ENCODE measurements around the gene ATP6V1B1.

The ATP6V1B1 gene

GRCh38 chr2:70935468-70936164, at the start of gene ATP6V1B1:
TSS of gene ATP6V1B1 (plus strand) at chr2:70935900. CDS start at chr2:70935955, 55 bp downstream.
- DNase-seq (ENCODE audit: low read depth in 2 of 2), result no peak

- DNase-seq (ENCODE audit: low read depth in 2 of 2), result no peak
Observed at GRCh38 chr2:70886541-70886987, 49.1 kb upstream of the ATP6V1B1 start.

GRCh38 chr2:70887208-70887549, 48.5 kb upstream of the ATP6V1B1 start:
- no peak for DNase-seq (ENCODE audit: low read depth in 2 of 2)

- DNase-seq (ENCODE audit: low read depth in 2 of 2), result no peak
Observed at GRCh38 chr2:70887550-70888246, 48.0 kb upstream of the ATP6V1B1 start.

GRCh38 chr2:70888366-70888922, 47.3 kb upstream of the ATP6V1B1 start:
- no peak for DNase-seq (ENCODE audit: low read depth in 2 of 2)

- no peak for DNase-seq (ENCODE audit: low read depth in 2 of 2)
Observed at GRCh38 chr2:70888923-70889715, 46.6 kb upstream of the ATP6V1B1 start.

- no peak for DNase-seq (ENCODE audit: low read depth in 2 of 2)
Observed at GRCh38 chr2:70889716-70890037, 46.0 kb upstream of the ATP6V1B1 start.

- no peak for DNase-seq (ENCODE audit: low read depth in 2 of 2)
Observed at GRCh38 chr2:70890469-70891065, 45.1 kb upstream of the ATP6V1B1 start.

GRCh38 chr2:70891572-70892357, 43.9 kb upstream of the ATP6V1B1 start:
- no peak for DNase-seq (ENCODE audit: low read depth in 2 of 2)

- DNase-seq (ENCODE audit: low read depth in 2 of 2), result no peak
Observed at GRCh38 chr2:70892750-70893149, 43.0 kb upstream of the ATP6V1B1 start.

- DNase-seq (ENCODE audit: low read depth in 2 of 2), result no peak
Observed at GRCh38 chr2:70893186-70893585, 42.5 kb upstream of the ATP6V1B1 start.

GRCh38 chr2:70894765-70895164, 40.9 kb upstream of the ATP6V1B1 start:
- no peak for DNase-seq (ENCODE audit: low read depth in 2 of 2)

GRCh38 chr2:70895249-70895648, 40.5 kb upstream of the ATP6V1B1 start:
- no peak for DNase-seq (ENCODE audit: low read depth in 2 of 2)

- no peak for DNase-seq (ENCODE audit: low read depth in 2 of 2)
Observed at GRCh38 chr2:70895998-70896764, 39.5 kb upstream of the ATP6V1B1 start.

GRCh38 chr2:70896765-70897202, 38.9 kb upstream of the ATP6V1B1 start:
- DNase-seq (ENCODE audit: low read depth in 2 of 2), result no peak

- no peak for DNase-seq (ENCODE audit: low read depth in 2 of 2)
Observed at GRCh38 chr2:70897203-70897976, 38.3 kb upstream of the ATP6V1B1 start.

- no peak for DNase-seq (ENCODE audit: low read depth in 2 of 2)
Observed at GRCh38 chr2:70897977-70898226, 37.8 kb upstream of the ATP6V1B1 start.

GRCh38 chr2:70898363-70899240, 37.1 kb upstream of the ATP6V1B1 start:
- no peak for DNase-seq (ENCODE audit: low read depth in 2 of 2)

All from stimulated activated CD8-positive, alpha-beta memory T cell treated with anti-CD3 and anti-CD28 coated beads, Interleukin-7, amount 100 ng/mL, for 4 hours (primary cell).